ENCODE measurements around the gene NANS. TPM values are rescaled to one million over a fixed set of nuclear protein-coding genes. Genes with fewer than 3 reads are reported as not detected.

Gene NANS
- total RNA-seq, 1 donor from 2014 or later: 44.4 TPM

DNA sequence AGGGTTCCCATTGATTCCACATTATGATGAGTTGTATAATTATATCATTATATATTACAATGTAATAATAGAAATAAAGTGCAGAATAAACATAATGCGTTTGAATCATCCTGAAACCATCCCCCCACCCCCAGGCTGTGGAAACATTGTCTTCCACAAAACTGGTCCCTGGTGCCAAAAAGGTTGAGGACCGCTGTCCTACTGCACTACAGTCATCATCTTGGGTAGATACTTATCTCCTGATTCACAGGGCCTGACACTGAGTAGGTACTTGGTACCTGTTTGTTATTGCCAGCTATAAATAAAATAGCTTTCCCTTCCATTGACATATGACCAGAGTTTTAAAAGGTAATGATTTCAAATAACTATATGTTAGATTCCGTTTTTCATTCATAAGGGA is 47.8 kb upstream of the NANS start:
- no peak overlapping the region for H3K9ac ChIP-seq (ENCODE audit: low read length)
- peaks cover 39% of the 10 kb centered on the region for H3K36me3 ChIP-seq (ENCODE audit: insufficient read depth, low read length)
- TF ChIP-seq, protein P1, sequence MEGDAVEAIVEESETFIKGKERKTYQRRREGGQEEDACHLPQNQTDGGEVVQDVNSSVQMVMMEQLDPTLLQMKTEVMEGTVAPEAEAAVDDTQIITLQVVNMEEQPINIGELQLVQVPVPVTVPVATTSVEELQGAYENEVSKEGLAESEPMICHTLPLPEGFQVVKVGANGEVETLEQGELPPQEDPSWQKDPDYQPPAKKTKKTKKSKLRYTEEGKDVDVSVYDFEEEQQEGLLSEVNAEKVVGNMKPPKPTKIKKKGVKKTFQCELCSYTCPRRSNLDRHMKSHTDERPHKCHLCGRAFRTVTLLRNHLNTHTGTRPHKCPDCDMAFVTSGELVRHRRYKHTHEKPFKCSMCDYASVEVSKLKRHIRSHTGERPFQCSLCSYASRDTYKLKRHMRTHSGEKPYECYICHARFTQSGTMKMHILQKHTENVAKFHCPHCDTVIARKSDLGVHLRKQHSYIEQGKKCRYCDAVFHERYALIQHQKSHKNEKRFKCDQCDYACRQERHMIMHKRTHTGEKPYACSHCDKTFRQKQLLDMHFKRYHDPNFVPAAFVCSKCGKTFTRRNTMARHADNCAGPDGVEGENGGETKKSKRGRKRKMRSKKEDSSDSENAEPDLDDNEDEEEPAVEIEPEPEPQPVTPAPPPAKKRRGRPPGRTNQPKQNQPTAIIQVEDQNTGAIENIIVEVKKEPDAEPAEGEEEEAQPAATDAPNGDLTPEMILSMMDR (IDR thresholded peaks at IDR 0.05; ENCODE audit: insufficient read depth, low read depth, low read length): no peak
- no peak for TF ChIP-seq EZH2 (IDR thresholded peaks at IDR 0.05; ENCODE audit: insufficient read depth, low read length)
- no peak overlapping the region for H3K27ac Mint-ChIP-seq (ENCODE audit: unreplicated experiment)
- no peak overlapping the region for H3K27ac ChIP-seq (ENCODE audit: low read depth, low read length)
- H2AFZ ChIP-seq (ENCODE audit: low read depth, low read length): no peak overlapping the region
- H3K4me3 ChIP-seq (ENCODE audit: insufficient read depth, low read depth, low read length): no peak overlapping the region
- H3K9me3 ChIP-seq (ENCODE audit: insufficient read depth, low read depth, low read length): no peaks in the 10 kb centered on the region
- no peak for DNase-seq (ENCODE audit: low read depth)
- H3K4me3 Mint-ChIP-seq (ENCODE audit: unreplicated experiment): no peak overlapping the region
- peaks cover 26% of the 10 kb centered on the region for H3K36me3 Mint-ChIP-seq (ENCODE audit: low read depth, unreplicated experiment)
- no peaks in the 10 kb centered on the region for H3K27me3 Mint-ChIP-seq (ENCODE audit: low read depth, unreplicated experiment)
- FAIRE-seq: no peak
- H3K9me3 Mint-ChIP-seq (ENCODE audit: unreplicated experiment): no peaks in the 10 kb centered on the region
- H3K4me2 ChIP-seq (ENCODE audit: low read length): no peak overlapping the region
- H3K79me2 ChIP-seq (ENCODE audit: insufficient read depth, low read length): peaks cover 40% of the 10 kb centered on the region
- no peaks in the 10 kb centered on the region for H3K27me3 ChIP-seq (ENCODE audit: insufficient read depth, low read length)
- H4K20me1 ChIP-seq (ENCODE audit: insufficient read depth, low read length): peaks cover 43% of the 10 kb centered on the region
- peaks cover 7% of the 10 kb centered on the region for H3K4me1 Mint-ChIP-seq (ENCODE audit: low read depth, unreplicated experiment)
- peaks cover 12% of the 10 kb centered on the region for H3K4me1 ChIP-seq (ENCODE audit: insufficient read depth, low read length)

DNA sequence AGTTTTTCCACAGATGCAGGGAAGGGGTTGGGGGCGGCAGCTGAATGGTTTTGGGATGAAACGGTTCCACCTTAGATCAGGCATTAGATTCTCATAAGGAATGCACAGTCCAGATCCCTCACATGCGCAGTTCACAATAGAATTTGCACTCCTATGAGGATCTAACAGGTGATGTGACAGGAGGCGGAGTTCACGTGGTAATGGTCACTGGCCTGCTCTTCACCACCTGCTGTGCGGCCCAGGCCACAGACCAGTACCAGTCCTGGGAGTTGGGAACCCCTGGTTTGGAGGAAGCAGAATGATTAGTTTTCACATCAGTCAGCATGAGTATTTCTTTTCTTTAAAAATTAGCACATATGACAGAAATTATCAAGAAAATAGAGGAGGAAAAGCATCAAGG is 47.1 kb upstream of the NANS start:
- peaks cover 37% of the 10 kb centered on the region for H3K79me2 ChIP-seq (ENCODE audit: insufficient read depth, low read length)
- TF ChIP-seq EZH2 (IDR thresholded peaks at IDR 0.05; ENCODE audit: insufficient read depth, low read length): no peak
- TF ChIP-seq, protein P1 (IDR thresholded peaks at IDR 0.05; ENCODE audit: insufficient read depth, low read depth, low read length): no peak
- peaks cover 42% of the 10 kb centered on the region for H3K36me3 ChIP-seq (ENCODE audit: insufficient read depth, low read length)
- H4K20me1 ChIP-seq (ENCODE audit: insufficient read depth, low read length): peaks cover 38% of the 10 kb centered on the region
- H3K9me3 ChIP-seq (ENCODE audit: insufficient read depth, low read depth, low read length): no peaks in the 10 kb centered on the region
- Mint-ChIP-seq H3K4me3 (ENCODE audit: unreplicated experiment) (no peak overlapping the region), H3K4me1 (ENCODE audit: low read depth, unreplicated experiment) (peaks cover 7% of the 10 kb centered on the region), H3K9me3 (ENCODE audit: unreplicated experiment) (no peaks in the 10 kb centered on the region), H3K36me3 (ENCODE audit: low read depth, unreplicated experiment) (peaks cover 29% of the 10 kb centered on the region), H3K27me3 (ENCODE audit: low read depth, unreplicated experiment) (no peaks in the 10 kb centered on the region), H3K27ac (ENCODE audit: unreplicated experiment) (no peak overlapping the region)
- no peak overlapping the region for H2AFZ ChIP-seq (ENCODE audit: low read depth, low read length)
- H3K4me1 ChIP-seq (ENCODE audit: insufficient read depth, low read length): peaks cover 12% of the 10 kb centered on the region
- no peak overlapping the region for H3K4me2 ChIP-seq (ENCODE audit: low read length)
- no peaks in the 10 kb centered on the region for H3K27me3 ChIP-seq (ENCODE audit: insufficient read depth, low read length)
- no peak for FAIRE-seq
- no peak overlapping the region for H3K27ac ChIP-seq (ENCODE audit: low read depth, low read length)
- no peak for DNase-seq (ENCODE audit: low read depth)
- H3K4me3 ChIP-seq (ENCODE audit: insufficient read depth, low read depth, low read length): no peak overlapping the region
- no peak overlapping the region for H3K9ac ChIP-seq (ENCODE audit: low read length)

DNA sequence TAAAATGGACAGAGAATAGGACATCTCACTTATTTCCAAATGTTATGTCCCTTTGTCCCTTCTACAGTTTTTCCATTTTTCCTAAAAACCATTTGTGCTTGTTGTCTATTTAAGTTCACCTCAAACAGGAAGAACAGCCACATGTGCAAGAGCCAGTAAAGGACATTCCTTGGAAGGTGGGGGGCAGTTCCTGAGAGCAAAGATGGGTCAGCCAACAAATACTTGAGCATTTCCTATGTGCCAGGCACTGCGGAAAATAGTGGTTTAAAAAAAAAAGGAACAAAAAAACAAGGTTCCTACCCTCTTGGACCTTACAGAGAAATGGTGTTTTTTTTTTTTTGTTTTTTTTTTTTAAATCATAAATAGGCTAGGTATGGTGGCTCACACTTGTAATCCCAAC is 46.6 kb upstream of the NANS start:
- Histone ChIP-seq H3K27me3 (ENCODE audit: insufficient read depth, low read length) (no peaks in the 10 kb centered on the region), H3K4me1 (ENCODE audit: insufficient read depth, low read length) (peaks cover 12% of the 10 kb centered on the region), H3K27ac (ENCODE audit: low read depth, low read length) (no peak overlapping the region), H2AFZ (ENCODE audit: low read depth, low read length) (no peak overlapping the region), H4K20me1 (ENCODE audit: insufficient read depth, low read length) (peaks cover 35% of the 10 kb centered on the region), H3K4me3 (ENCODE audit: insufficient read depth, low read depth, low read length) (no peak overlapping the region), H3K79me2 (ENCODE audit: insufficient read depth, low read length) (peaks cover 32% of the 10 kb centered on the region), H3K36me3 (ENCODE audit: insufficient read depth, low read length) (peaks cover 40% of the 10 kb centered on the region), H3K9me3 (ENCODE audit: insufficient read depth, low read depth, low read length) (no peaks in the 10 kb centered on the region), H3K9ac (ENCODE audit: low read length) (no peak overlapping the region), H3K4me2 (ENCODE audit: low read length) (peak overlapping the region; percentile 0)
- peak overlapping the region; percentile 60 for H3K27ac Mint-ChIP-seq (ENCODE audit: unreplicated experiment)
- no peaks in the 10 kb centered on the region for H3K9me3 Mint-ChIP-seq (ENCODE audit: unreplicated experiment)
- H3K36me3 Mint-ChIP-seq (ENCODE audit: low read depth, unreplicated experiment): peaks cover 29% of the 10 kb centered on the region
- TF ChIP-seq EZH2 (IDR thresholded peaks at IDR 0.05; ENCODE audit: insufficient read depth, low read length): no peak
- TF ChIP-seq, protein P1 (IDR thresholded peaks at IDR 0.05; ENCODE audit: insufficient read depth, low read depth, low read length): no peak
- no peaks in the 10 kb centered on the region for H3K27me3 Mint-ChIP-seq (ENCODE audit: low read depth, unreplicated experiment)
- H3K4me3 Mint-ChIP-seq (ENCODE audit: unreplicated experiment): no peak overlapping the region
- peak; percentile 57 for DNase-seq (ENCODE audit: low read depth)
- peaks cover 7% of the 10 kb centered on the region for H3K4me1 Mint-ChIP-seq (ENCODE audit: low read depth, unreplicated experiment)
- FAIRE-seq: no peak
